ENCODE measurements around the gene TOX2.

DNA sequence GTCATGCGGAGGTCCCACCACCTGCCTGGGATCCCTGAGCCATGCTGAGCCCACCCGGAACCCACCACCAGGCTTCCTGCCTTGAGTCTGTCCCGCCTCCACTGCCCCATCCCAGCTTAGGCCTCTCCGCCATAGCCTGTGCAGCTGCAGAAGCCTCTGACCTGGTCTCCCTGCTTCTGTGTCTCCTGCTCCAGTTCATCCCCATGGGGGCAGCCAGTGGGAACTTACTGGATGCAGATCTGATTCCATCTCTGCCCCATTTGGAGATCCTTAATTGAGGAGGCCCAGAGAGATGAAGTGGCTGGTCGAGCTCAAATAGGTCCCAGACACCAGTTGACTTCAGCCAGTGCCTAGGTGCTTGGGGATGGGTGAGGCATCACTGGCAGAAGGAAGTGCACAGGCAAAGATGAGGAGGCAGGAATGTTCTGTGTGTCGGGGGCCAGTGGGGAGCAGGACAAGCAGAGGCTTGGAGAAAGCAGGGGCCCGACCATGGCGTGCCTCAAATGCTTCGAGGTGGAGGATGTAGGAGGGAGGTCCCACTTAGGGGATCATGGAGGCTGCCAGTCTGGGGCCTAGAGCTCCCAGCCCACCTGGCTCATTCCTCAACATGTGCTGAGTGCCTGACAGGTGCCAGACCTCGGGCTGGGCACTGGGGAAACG, 112.8 kb downstream of the TOX2 start:
- TF ChIP-seq, protein P1, sequence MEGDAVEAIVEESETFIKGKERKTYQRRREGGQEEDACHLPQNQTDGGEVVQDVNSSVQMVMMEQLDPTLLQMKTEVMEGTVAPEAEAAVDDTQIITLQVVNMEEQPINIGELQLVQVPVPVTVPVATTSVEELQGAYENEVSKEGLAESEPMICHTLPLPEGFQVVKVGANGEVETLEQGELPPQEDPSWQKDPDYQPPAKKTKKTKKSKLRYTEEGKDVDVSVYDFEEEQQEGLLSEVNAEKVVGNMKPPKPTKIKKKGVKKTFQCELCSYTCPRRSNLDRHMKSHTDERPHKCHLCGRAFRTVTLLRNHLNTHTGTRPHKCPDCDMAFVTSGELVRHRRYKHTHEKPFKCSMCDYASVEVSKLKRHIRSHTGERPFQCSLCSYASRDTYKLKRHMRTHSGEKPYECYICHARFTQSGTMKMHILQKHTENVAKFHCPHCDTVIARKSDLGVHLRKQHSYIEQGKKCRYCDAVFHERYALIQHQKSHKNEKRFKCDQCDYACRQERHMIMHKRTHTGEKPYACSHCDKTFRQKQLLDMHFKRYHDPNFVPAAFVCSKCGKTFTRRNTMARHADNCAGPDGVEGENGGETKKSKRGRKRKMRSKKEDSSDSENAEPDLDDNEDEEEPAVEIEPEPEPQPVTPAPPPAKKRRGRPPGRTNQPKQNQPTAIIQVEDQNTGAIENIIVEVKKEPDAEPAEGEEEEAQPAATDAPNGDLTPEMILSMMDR (IDR thresholded peaks at IDR 0.05; ENCODE audit: insufficient read depth, low read depth, low read length) = no peak
- no peak for TF ChIP-seq EZH2 (IDR thresholded peaks at IDR 0.05; ENCODE audit: insufficient read depth, low read length)
